Measurements from ENCODE around the gene HIP1. TPM values are rescaled to one million over a fixed set of nuclear protein-coding genes. Genes with fewer than 3 reads are reported as not detected.

Gene HIP1
- total and polyA plus RNA-seq, 9 of the 15 experiments (the other 6 are each of a cell fraction or from before 2014, with no cell fraction given), result 2.4 to 13.7 (median 9.5) TPM

- TF ChIP-seq FOS (IDR thresholded peaks at IDR 0.05; ENCODE audit: extremely low read depth, insufficient read length), result no peak
- TF ChIP-seq RFX1 (IDR thresholded peaks at IDR 0.05), result no peak
- TF ChIP-seq, protein P1, sequence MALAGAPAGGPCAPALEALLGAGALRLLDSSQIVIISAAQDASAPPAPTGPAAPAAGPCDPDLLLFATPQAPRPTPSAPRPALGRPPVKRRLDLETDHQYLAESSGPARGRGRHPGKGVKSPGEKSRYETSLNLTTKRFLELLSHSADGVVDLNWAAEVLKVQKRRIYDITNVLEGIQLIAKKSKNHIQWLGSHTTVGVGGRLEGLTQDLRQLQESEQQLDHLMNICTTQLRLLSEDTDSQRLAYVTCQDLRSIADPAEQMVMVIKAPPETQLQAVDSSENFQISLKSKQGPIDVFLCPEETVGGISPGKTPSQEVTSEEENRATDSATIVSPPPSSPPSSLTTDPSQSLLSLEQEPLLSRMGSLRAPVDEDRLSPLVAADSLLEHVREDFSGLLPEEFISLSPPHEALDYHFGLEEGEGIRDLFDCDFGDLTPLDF (CRISPR knock-in tag; IDR thresholded peaks at IDR 0.05), result no peak
- TF ChIP-seq ZNF707 (CRISPR knock-in tag; conservative IDR thresholded peaks at IDR 0.05), result no peak
- no peak for TF ChIP-seq CREBBP (IDR thresholded peaks at IDR 0.05; ENCODE audit: low read depth, low read length)
- no peak for TF ChIP-seq FOXA1 (IDR thresholded peaks at IDR 0.05; ENCODE audit: borderline replicate concordance)
- TF ChIP-seq ZKSCAN3 (CRISPR knock-in tag; IDR thresholded peaks at IDR 0.05), result no peak
- TF ChIP-seq MAX (CRISPR knock-in tag; IDR thresholded peaks at IDR 0.05), result no peak
- TF ChIP-seq NCOA6 (IDR thresholded peaks at IDR 0.05), result no peak
- TF ChIP-seq, protein P2, sequence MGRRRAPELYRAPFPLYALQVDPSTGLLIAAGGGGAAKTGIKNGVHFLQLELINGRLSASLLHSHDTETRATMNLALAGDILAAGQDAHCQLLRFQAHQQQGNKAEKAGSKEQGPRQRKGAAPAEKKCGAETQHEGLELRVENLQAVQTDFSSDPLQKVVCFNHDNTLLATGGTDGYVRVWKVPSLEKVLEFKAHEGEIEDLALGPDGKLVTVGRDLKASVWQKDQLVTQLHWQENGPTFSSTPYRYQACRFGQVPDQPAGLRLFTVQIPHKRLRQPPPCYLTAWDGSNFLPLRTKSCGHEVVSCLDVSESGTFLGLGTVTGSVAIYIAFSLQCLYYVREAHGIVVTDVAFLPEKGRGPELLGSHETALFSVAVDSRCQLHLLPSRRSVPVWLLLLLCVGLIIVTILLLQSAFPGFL (CRISPR knock-in tag; IDR thresholded peaks at IDR 0.05), result no peak
- TF ChIP-seq GATAD2B (IDR thresholded peaks at IDR 0.05; ENCODE audit: borderline replicate concordance), result no peak
- TF ChIP-seq, protein P3, sequence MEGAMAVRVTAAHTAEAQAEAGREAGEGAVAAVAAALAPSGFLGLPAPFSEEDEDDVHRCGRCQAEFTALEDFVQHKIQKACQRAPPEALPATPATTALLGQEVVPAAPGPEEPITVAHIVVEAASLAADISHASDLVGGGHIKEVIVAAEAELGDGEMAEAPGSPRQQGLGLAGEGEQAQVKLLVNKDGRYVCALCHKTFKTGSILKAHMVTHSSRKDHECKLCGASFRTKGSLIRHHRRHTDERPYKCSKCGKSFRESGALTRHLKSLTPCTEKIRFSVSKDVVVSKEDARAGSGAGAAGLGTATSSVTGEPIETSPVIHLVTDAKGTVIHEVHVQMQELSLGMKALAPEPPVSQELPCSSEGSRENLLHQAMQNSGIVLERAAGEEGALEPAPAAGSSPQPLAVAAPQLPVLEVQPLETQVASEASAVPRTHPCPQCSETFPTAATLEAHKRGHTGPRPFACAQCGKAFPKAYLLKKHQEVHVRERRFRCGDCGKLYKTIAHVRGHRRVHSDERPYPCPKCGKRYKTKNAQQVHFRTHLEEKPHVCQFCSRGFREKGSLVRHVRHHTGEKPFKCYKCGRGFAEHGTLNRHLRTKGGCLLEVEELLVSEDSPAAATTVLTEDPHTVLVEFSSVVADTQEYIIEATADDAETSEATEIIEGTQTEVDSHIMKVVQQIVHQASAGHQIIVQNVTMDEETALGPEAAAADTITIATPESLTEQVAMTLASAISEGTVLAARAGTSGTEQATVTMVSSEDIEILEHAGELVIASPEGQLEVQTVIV (CRISPR knock-in tag; IDR thresholded peaks at IDR 0.05; ENCODE audit: borderline replicate concordance), result no peak
- no peak for TF ChIP-seq NR0B1 (IDR thresholded peaks at IDR 0.05; ENCODE audit: partially characterized antibody)
Measured at GRCh38 chr7:75563171-75563570, 175.6 kb downstream of the HIP1 start (continued).
